ENCODE measurements around the gene TSPYL4. TPM values are rescaled to one million over a fixed set of nuclear protein-coding genes. Genes with fewer than 3 reads are reported as not detected.
A peak's percentile ranks its signal among the peaks of the same experiment; 100 is the strongest.

TSPYL4 gene
- total RNA-seq, 2 experiments from 2014 or later, result 11.8 to 12.2 TPM

DNA sequence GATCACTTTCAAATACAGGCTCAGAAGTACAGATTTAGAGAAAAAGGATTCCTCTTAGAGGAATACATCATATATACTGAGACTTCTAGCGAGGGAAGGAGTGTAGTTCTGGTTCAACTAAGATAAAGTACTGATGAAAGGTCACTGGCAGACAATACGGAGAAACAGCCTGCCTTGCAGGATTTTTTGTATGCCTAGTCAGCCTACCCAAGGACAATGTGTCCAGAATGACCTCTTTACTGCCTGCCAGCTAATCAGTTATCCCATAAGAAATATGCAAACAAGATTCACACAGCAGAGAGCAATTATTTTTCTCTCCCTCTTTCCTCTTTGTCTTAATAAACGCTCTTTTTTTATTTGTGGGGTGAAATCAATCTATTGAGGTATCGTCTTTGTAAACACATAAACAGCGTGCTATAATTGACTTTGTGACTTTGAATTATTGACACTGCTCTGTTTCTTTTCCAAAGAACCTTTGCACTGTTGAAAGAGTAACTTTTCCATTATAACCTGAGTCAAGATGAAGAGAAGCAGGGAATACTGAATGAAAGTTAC is 1.4 kb upstream of the TSPYL4 start:
- no peak overlapping the region for H3K4me3 Mint-ChIP-seq
- intact Hi-C loops (cut with micrococcal nuclease), result no loop called here
- POLR2A ChIA-PET, result interaction anchor here (0.7 to 1.6 kb wide), 2 partner anchors 178 to 426 kb away, joined by 3 to 4 read pairs; partner anchors contain the start of gene KPNA5

DNA sequence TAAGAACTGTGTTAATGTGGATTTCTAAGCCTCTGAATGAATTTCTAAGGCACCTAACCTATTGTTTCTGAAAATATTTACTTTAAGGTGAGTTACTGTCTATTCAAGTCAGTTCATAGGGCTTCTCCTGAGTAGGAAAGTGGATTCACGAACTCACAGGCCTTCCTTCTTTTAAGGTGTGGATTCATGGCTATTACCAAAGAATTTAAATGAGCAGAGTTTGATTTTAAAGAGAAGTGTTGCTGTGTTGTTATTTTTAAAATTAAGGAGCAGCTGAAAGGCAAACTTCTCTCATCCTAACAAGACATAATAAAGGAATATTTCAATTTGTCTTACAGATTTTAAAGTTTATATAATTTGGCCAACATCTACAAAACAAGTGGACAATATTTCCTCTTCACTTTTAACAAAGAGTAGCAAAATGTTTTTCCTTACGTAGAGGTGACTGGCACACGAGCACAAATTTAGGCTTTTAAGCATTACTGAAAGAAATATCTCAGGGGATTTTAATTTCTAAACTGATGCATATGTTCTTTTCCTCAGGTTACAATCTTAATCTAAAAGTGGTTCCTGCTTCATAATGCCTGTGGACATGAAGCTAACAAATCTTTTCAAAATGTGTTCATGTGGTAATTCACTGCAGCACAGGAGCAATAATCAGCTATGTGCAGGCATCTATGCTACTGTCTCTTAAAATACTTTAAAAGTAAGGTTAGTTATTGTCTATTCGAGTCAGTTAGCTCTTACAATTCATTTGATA is 602 bp upstream of the TSPYL4 start:
- POLR2A ChIA-PET, result interaction anchor here (0.7 to 1.6 kb wide), 6 partner anchors 11 to 427 kb away, joined by 3 to 7 read pairs (median 4); partner anchors contain the start of genes KPNA5 and TSPYL1
- no peak for DNase-seq
- H3K4me1 Mint-ChIP-seq (ENCODE audit: low read depth), result peaks cover 33% of the 10 kb centered on the region

More for the DNA sequence above, 1.4 kb upstream of the TSPYL4 start:
- H3K36me3 Mint-ChIP-seq (ENCODE audit: low read depth), result peaks cover 27% of the 10 kb centered on the region
- ATAC-seq, result no peak
- DNase-seq, result no peak
- no peak overlapping the region for H3K27ac Mint-ChIP-seq
- H3K9me3 Mint-ChIP-seq, result no peaks in the 10 kb centered on the region
- peaks cover 33% of the 10 kb centered on the region for H3K4me1 Mint-ChIP-seq (ENCODE audit: low read depth)
- no peaks in the 10 kb centered on the region for H3K27me3 Mint-ChIP-seq
- TF ChIP-seq, protein P1, sequence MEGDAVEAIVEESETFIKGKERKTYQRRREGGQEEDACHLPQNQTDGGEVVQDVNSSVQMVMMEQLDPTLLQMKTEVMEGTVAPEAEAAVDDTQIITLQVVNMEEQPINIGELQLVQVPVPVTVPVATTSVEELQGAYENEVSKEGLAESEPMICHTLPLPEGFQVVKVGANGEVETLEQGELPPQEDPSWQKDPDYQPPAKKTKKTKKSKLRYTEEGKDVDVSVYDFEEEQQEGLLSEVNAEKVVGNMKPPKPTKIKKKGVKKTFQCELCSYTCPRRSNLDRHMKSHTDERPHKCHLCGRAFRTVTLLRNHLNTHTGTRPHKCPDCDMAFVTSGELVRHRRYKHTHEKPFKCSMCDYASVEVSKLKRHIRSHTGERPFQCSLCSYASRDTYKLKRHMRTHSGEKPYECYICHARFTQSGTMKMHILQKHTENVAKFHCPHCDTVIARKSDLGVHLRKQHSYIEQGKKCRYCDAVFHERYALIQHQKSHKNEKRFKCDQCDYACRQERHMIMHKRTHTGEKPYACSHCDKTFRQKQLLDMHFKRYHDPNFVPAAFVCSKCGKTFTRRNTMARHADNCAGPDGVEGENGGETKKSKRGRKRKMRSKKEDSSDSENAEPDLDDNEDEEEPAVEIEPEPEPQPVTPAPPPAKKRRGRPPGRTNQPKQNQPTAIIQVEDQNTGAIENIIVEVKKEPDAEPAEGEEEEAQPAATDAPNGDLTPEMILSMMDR (IDR thresholded peaks at IDR 0.05), result no peak
- CTCF ChIA-PET, result interaction anchor here (1.2 to 2.8 kb wide), 2 partner anchors 13 to 32 kb away, joined by 3 to 14 read pairs; no protein-coding TSS in a partner anchor

DNA sequence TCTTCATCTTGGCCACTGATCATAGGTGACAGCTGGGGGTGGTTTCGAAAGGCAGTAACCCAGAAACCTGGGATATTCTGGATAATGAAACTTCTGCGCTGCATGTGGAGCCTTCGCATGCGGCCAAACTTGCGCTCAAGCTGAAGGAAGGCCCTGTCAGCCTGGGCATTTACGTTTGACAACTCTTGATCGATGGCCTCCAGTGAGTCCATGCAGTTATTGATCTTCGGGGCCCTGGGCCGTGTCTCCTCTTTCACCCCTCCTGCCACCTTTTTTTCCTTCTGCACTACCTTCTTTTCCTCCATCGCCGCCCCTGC is 729 bp downstream of the TSPYL4 start:
- H3K4me1 Mint-ChIP-seq (ENCODE audit: low read depth), result peaks cover 43% of the 10 kb centered on the region
- no peaks in the 10 kb centered on the region for H3K27me3 Mint-ChIP-seq
- H3K9me3 Mint-ChIP-seq, result no peaks in the 10 kb centered on the region
- intact Hi-C loops (cut with micrococcal nuclease), result no loop called here
- no peak for DNase-seq
- TF ChIP-seq, protein P1 (IDR thresholded peaks at IDR 0.05), result no peak
- no peak for ATAC-seq
- no peak overlapping the region for H3K4me3 Mint-ChIP-seq
- ChIA-PET CTCF (interaction anchor here (1.3 to 2.0 kb wide), 4 partner anchors 14 to 36 kb away, joined by 4 to 10 read pairs (median 6); no protein-coding TSS in a partner anchor), POLR2A (interaction anchor here (1.4 to 1.6 kb wide), 2 partner anchors 14 to 26 kb away, joined by 5 to 7 read pairs; partner anchors contain the start of gene TSPYL1)
- H3K27ac Mint-ChIP-seq, result no peak overlapping the region
- peaks cover 22% of the 10 kb centered on the region for H3K36me3 Mint-ChIP-seq (ENCODE audit: low read depth)

More for the DNA sequence above, 602 bp upstream of the TSPYL4 start:
- H3K36me3 Mint-ChIP-seq (ENCODE audit: low read depth), result peaks cover 24% of the 10 kb centered on the region
- intact Hi-C loops (cut with micrococcal nuclease), result no loop called here
- TF ChIP-seq, protein P1 (IDR thresholded peaks at IDR 0.05), result no peak
- no peak overlapping the region for H3K4me3 Mint-ChIP-seq
- H3K27me3 Mint-ChIP-seq, result no peaks in the 10 kb centered on the region
- CTCF ChIA-PET, result interaction anchor here (0.9 to 2.8 kb wide), 4 partner anchors 14 to 38 kb away, joined by 3 to 14 read pairs (median 6); no protein-coding TSS in a partner anchor
- ATAC-seq, result peak; percentile 15
- no peaks in the 10 kb centered on the region for H3K9me3 Mint-ChIP-seq
- no peak overlapping the region for H3K27ac Mint-ChIP-seq

DNA sequence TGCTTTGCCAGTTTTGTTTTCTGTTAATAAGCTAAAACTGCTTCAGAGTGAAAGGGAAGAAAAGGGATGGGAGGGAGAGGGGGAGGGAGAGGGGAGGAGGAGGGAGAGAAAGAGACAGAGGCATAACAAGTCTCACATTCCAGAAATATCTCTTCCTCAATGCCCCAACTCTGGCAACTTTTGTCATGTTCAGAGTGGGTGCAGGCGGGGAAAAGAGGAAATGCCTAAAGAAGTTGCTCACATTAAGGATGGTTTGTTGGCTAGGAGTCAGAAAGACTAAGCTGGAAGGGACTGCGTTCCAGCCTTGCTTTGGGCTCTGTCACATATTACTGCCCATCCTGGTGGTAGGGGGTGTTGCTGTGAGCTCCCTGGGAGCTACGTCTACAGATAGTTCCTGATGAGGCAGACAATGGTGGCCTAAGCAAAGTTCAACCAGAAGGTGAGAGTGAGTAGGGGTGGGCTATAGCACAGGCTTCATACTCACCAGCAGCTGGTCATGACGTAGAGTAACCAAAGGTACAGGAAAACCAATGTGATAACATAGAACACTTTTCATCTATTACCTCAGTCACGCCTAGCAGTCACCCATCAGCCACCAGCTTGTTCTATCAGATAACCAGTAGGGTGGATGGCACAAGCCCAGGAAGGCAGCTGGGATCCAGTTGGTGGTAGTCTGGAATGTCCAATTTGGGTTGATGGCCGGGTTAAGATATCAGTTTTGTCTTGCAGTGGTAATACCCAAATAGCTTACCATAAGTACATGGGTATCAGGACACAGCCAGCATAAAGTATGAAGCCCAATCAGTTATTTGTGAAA is 2.1 kb downstream of the TSPYL4 start:
- ChIA-PET CTCF (interaction anchor here (0.9 to 1.7 kb wide), 4 partner anchors 15 to 35 kb away, joined by 3 to 7 read pairs (median 4); no protein-coding TSS in a partner anchor), POLR2A (interaction anchor here (0.7 to 1.3 kb wide), 3 partner anchors 11 to 151 kb away, joined by 3 to 4 read pairs (median 3); partner anchors contain the start of genes NT5DC1 and TSPYL1)
- Mint-ChIP-seq H3K27me3 (no peaks in the 10 kb centered on the region), H3K4me3 (no peak overlapping the region), H3K36me3 (ENCODE audit: low read depth) (peaks cover 23% of the 10 kb centered on the region), H3K9me3 (no peaks in the 10 kb centered on the region), H3K27ac (no peak overlapping the region), H3K4me1 (ENCODE audit: low read depth) (peaks cover 41% of the 10 kb centered on the region)
- TF ChIP-seq, protein P1 (IDR thresholded peaks at IDR 0.05), result no peak
- DNase-seq, result no peak
- intact Hi-C loops (cut with micrococcal nuclease), result no loop called here
- ATAC-seq, result no peak
